Hepatocyte (in vitro differentiated cells): ENCODE data around the gene SLC12A7.

Experiments
- EZH2 ChIP-seq: fragments of 200-600 bp; sonication (generic); IDR thresholded peaks from 2 replicates; pipeline ENCODE4 v1.6.1; 2016; ENCODE audit warnings: antibody characterized with exemption, mild to moderate bottlenecking, borderline replicate concordance
- EZH2phosphoT487 ChIP-seq: fragments of 200-600 bp; sonication (generic); IDR thresholded peaks from one replicate; pipeline ENCODE4 v1.6.1; 2018; ENCODE audit warnings: antibody characterized with exemption, mild to moderate bottlenecking, low read depth, moderate library complexity; ENCODE audit not compliant: unreplicated experiment, severe bottlenecking
- TF ChIP-seq, protein P1 (sequence below): fragments of 200-600 bp; sonication (generic); IDR thresholded peaks from 2 replicates; pipeline ENCODE4 v1.5.1; 2016; ENCODE audit warnings: antibody characterized with exemption, mild to moderate bottlenecking; ENCODE audit not compliant: poor library complexity

DNA sequence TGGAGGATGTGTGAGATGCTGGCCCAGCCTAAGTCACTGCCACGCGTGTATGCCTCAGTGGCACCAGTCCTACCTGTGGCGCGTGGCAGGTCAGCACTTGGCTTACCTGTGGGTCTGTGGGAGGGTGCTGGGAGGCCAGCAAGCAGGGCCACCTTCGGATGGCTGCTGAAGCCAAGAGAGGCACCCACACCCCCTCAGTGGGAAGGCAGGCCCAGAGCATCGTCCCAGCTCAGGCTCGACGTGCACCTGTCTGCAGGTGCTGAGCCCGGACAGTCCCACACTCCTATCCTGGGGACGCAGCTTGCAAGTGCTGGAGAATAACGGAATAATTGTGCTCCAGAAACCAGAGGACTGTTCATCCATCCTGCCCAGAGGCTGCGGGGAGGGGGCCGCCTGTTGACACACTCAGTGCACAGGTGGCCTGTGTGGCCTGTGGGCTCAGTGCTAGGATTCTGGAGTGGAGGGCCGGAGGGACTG lies 79.3 kb downstream of the SLC12A7 start:
- no peak for TF ChIP-seq EZH2phosphoT487
- TF ChIP-seq, protein P1, sequence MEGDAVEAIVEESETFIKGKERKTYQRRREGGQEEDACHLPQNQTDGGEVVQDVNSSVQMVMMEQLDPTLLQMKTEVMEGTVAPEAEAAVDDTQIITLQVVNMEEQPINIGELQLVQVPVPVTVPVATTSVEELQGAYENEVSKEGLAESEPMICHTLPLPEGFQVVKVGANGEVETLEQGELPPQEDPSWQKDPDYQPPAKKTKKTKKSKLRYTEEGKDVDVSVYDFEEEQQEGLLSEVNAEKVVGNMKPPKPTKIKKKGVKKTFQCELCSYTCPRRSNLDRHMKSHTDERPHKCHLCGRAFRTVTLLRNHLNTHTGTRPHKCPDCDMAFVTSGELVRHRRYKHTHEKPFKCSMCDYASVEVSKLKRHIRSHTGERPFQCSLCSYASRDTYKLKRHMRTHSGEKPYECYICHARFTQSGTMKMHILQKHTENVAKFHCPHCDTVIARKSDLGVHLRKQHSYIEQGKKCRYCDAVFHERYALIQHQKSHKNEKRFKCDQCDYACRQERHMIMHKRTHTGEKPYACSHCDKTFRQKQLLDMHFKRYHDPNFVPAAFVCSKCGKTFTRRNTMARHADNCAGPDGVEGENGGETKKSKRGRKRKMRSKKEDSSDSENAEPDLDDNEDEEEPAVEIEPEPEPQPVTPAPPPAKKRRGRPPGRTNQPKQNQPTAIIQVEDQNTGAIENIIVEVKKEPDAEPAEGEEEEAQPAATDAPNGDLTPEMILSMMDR = no peak
- no peak for TF ChIP-seq EZH2
